Measurements from ENCODE around the gene SLC38A1. TPM values are rescaled to one million over a fixed set of nuclear protein-coding genes. Genes with fewer than 3 reads are reported as not detected.

The SLC38A1 gene
- total and polyA plus RNA-seq, 4 donors, result 13.7 to 60.3 (median 26.4) TPM

- Histone ChIP-seq H3K9me3 (ENCODE audit: control insufficient read depth in 4 of 4, insufficient read depth in 3 of 4, low read length in 3 of 4) (no peaks in the 10 kb centered on the region), H3K4me3 (no peak overlapping the region), H3K27ac (ENCODE audit: low read depth in 1 of 2, low read length in 1 of 2) (peak overlapping the region in 1 of 2 donors; percentile 6), H3K4me1 (ENCODE audit: control insufficient read depth in 5 of 5, insufficient read depth in 5 of 5, low read length in 5 of 5) (peaks cover 0 to 9% (median 0%) of the 10 kb centered on the region in 5 donors), H3K36me3 (ENCODE audit: control insufficient read depth in 4 of 4, insufficient read depth in 4 of 4, low read length in 4 of 4) (peaks cover 0 to 18% (median under 1%) of the 10 kb centered on the region in 4 donors), H3K9ac (ENCODE audit: insufficient read depth in 1 of 2, low read length in 2 of 2) (no peak overlapping the region), H3K27me3 (ENCODE audit: control insufficient read depth in 3 of 3, insufficient read depth in 3 of 3, low read length in 2 of 3) (no peaks in the 10 kb centered on the region)
- ATAC-seq (ENCODE audit: insufficient read depth, low FRiP score) (no peak), DNase-seq (peak in 2 of 3 donors; percentile 31 to 64)
- TF ChIP-seq, protein P1, sequence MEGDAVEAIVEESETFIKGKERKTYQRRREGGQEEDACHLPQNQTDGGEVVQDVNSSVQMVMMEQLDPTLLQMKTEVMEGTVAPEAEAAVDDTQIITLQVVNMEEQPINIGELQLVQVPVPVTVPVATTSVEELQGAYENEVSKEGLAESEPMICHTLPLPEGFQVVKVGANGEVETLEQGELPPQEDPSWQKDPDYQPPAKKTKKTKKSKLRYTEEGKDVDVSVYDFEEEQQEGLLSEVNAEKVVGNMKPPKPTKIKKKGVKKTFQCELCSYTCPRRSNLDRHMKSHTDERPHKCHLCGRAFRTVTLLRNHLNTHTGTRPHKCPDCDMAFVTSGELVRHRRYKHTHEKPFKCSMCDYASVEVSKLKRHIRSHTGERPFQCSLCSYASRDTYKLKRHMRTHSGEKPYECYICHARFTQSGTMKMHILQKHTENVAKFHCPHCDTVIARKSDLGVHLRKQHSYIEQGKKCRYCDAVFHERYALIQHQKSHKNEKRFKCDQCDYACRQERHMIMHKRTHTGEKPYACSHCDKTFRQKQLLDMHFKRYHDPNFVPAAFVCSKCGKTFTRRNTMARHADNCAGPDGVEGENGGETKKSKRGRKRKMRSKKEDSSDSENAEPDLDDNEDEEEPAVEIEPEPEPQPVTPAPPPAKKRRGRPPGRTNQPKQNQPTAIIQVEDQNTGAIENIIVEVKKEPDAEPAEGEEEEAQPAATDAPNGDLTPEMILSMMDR (IDR thresholded peaks at IDR 0.05; ENCODE audit: control extremely low read depth, extremely low read depth), result no peak
- 64 to 66% methylated on average over 2 of the region's 2 CpGs for WGBS, 2 donors
Measured at GRCh38 chr12:46205294-46205693, 63.5 kb downstream of the SLC38A1 start.

DNA sequence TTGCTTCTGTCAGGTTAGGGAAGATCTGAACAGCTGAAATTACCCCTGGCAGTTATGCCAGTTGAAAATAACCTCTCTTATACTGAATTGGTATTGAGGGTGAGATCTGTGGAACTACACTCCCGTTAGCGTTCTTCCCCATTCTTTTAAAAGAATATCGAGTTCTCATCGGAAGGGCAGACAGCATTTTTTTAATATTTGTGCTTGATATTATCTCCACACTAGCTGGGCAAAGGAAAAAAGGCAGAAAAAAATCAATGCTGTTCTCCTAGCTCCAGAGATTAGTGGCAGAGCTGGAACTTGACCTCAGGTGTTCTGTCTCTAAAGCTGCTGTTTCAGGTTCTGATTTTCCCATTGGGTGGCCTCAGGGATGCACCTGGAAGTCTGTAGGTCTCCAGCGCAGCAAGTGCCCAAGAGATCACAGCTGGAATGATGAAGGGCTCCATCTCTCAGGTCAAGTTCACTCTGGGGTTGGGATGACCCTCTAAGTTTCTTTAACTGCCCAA is 67.5 kb downstream of the SLC38A1 start:
- Histone ChIP-seq H3K27ac (ENCODE audit: low read depth in 1 of 2, low read length in 1 of 2) (no peak overlapping the region), H3K9ac (ENCODE audit: insufficient read depth in 1 of 2, low read length in 2 of 2) (no peak overlapping the region), H3K4me1 (ENCODE audit: control insufficient read depth in 5 of 5, insufficient read depth in 5 of 5, low read length in 5 of 5) (peaks cover 0 to 4% (median 0%) of the 10 kb centered on the region in 5 donors), H3K9me3 (ENCODE audit: control insufficient read depth in 4 of 4, insufficient read depth in 3 of 4, low read length in 3 of 4) (no peaks in the 10 kb centered on the region), H3K4me3 (no peak overlapping the region), H3K36me3 (ENCODE audit: control insufficient read depth in 4 of 4, insufficient read depth in 4 of 4, low read length in 4 of 4) (peaks cover 0 to 34% (median 2%) of the 10 kb centered on the region in 4 donors), H3K27me3 (ENCODE audit: control insufficient read depth in 3 of 3, insufficient read depth in 3 of 3, low read length in 2 of 3) (no peaks in the 10 kb centered on the region)
- DNase-seq (no peak), ATAC-seq (ENCODE audit: insufficient read depth, low FRiP score) (no peak)
- WGBS, 2 donors, result 82 to 92% methylated on average over 5 of the region's 5 CpGs
- TF ChIP-seq, protein P1 (IDR thresholded peaks at IDR 0.05; ENCODE audit: control extremely low read depth, extremely low read depth), result no peak

- no peak overlapping the region for H3K9ac ChIP-seq (ENCODE audit: insufficient read depth in 1 of 2, low read length in 2 of 2)
- H3K4me1 ChIP-seq (ENCODE audit: control insufficient read depth in 5 of 5, insufficient read depth in 5 of 5, low read length in 5 of 5), result no peaks in the 10 kb centered on the region
- DNase-seq (no peak), ATAC-seq (ENCODE audit: insufficient read depth, low FRiP score) (no peak)
- H3K36me3 ChIP-seq (ENCODE audit: control insufficient read depth in 4 of 4, insufficient read depth in 4 of 4, low read length in 4 of 4), result peaks cover 0 to 40% (median 4%) of the 10 kb centered on the region in 4 donors
- no peaks in the 10 kb centered on the region for H3K27me3 ChIP-seq (ENCODE audit: control insufficient read depth in 3 of 3, insufficient read depth in 3 of 3, low read length in 2 of 3)
- H3K9me3 ChIP-seq (ENCODE audit: control insufficient read depth in 4 of 4, insufficient read depth in 3 of 4, low read length in 3 of 4), result no peaks in the 10 kb centered on the region
- no peak overlapping the region for H3K27ac ChIP-seq (ENCODE audit: low read depth in 1 of 2, low read length in 1 of 2)
- H3K4me3 ChIP-seq, result no peak overlapping the region
- TF ChIP-seq, protein P1 (IDR thresholded peaks at IDR 0.05; ENCODE audit: control extremely low read depth, extremely low read depth), result no peak
- WGBS, 2 donors, result 91 to 96% methylated on average over 3 of the region's 3 CpGs
Measured at GRCh38 chr12:46200551-46200950, 68.3 kb downstream of the SLC38A1 start.

DNA sequence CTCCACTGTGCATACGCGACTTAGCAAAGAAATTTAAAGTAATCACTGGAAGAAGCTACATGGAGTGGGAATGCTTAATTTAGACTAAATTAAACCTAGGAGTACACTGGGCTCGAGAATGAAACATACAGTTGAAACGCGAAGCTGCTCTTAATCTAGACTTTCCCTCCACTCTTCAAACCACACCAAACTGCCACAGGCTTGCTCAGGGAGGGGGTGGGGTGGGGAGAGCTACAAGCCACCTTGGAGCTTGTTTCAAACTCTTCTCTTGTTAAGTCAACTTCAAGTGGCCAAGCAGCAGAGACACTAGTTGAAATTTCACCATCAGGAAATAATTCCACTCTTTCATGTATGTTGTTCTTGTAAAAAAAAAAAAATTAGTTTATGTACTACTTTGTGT is 69.9 kb downstream of the SLC38A1 start:
- Histone ChIP-seq H3K9me3 (ENCODE audit: control insufficient read depth in 4 of 4, insufficient read depth in 3 of 4, low read length in 3 of 4) (no peaks in the 10 kb centered on the region), H3K27ac (ENCODE audit: low read depth in 1 of 2, low read length in 1 of 2) (no peak overlapping the region), H3K9ac (ENCODE audit: insufficient read depth in 1 of 2, low read length in 2 of 2) (no peak overlapping the region), H3K4me3 (no peak overlapping the region), H3K4me1 (ENCODE audit: control insufficient read depth in 5 of 5, insufficient read depth in 5 of 5, low read length in 5 of 5) (no peaks in the 10 kb centered on the region), H3K27me3 (ENCODE audit: control insufficient read depth in 3 of 3, insufficient read depth in 3 of 3, low read length in 2 of 3) (no peaks in the 10 kb centered on the region), H3K36me3 (ENCODE audit: control insufficient read depth in 4 of 4, insufficient read depth in 4 of 4, low read length in 4 of 4) (peaks cover 0 to 42% (median 5%) of the 10 kb centered on the region in 4 donors)
- no peak for ATAC-seq (ENCODE audit: insufficient read depth, low FRiP score)
- TF ChIP-seq, protein P1 (IDR thresholded peaks at IDR 0.05; ENCODE audit: control extremely low read depth, extremely low read depth), result no peak
- no peak for DNase-seq
- 83 to 92% methylated on average over 5 of the region's 5 CpGs for WGBS, 2 donors
